T-helper 2 cell treated with Interferon-gamma antibody and Interleukin-4, amounts not matched to agents 5 μg/mL and 100 μg/mL, for 36 hours (primary cell): ENCODE data around the gene COL27A1.

Experiments
- DNase-seq: peaks from one replicate; pipeline ENCODE4 v3.0.0; 2021; ENCODE audit warnings: low spot score
- H3K27ac Mint-ChIP-seq: one replicate; pipeline ENCODE4 v1.8.0; 2021; ENCODE audit warnings: mild to moderate bottlenecking, mixed read lengths
- H3K27me3 Mint-ChIP-seq: one replicate; pipeline ENCODE4 v1.8.0; 2021; ENCODE audit warnings: low read depth, mixed read lengths
- H3K36me3 Mint-ChIP-seq: one replicate; pipeline ENCODE4 v1.8.0; 2021; ENCODE audit warnings: low read depth, mixed read lengths
- H3K4me1 Mint-ChIP-seq: one replicate; pipeline ENCODE4 v1.8.0; 2021; ENCODE audit warnings: low read depth, mixed read lengths
- H3K4me3 Mint-ChIP-seq: one replicate; pipeline ENCODE4 v1.8.0; 2022; ENCODE audit warnings: mild to moderate bottlenecking, moderate library complexity, mixed read lengths
- H3K9me3 Mint-ChIP-seq: one replicate; pipeline ENCODE4 v1.8.0; 2021; ENCODE audit warnings: mixed read lengths

COL27A1 gene

GRCh38 chr9:114202849-114203248, 47.5 kb downstream of the COL27A1 start:
- H3K9me3 Mint-ChIP-seq, result no peaks in the 10 kb centered on the region

GRCh38 chr9:114203410-114204140, 48.2 kb downstream of the COL27A1 start:
- no peaks in the 10 kb centered on the region for H3K9me3 Mint-ChIP-seq
- no peak for DNase-seq
- no peaks in the 10 kb centered on the region for H3K27me3 Mint-ChIP-seq
- no peaks in the 10 kb centered on the region for H3K4me1 Mint-ChIP-seq
- no peaks in the 10 kb centered on the region for H3K36me3 Mint-ChIP-seq
- no peak overlapping the region for H3K27ac Mint-ChIP-seq
- no peak overlapping the region for H3K4me3 Mint-ChIP-seq

More at GRCh38 chr9:114202849-114203248, 47.5 kb downstream of the COL27A1 start:
- no peak for DNase-seq
- Mint-ChIP-seq H3K27me3 (no peaks in the 10 kb centered on the region), H3K4me1 (no peaks in the 10 kb centered on the region), H3K4me3 (no peak overlapping the region), H3K36me3 (no peaks in the 10 kb centered on the region), H3K27ac (no peak overlapping the region)

GRCh38 chr9:114204265-114204664, 48.9 kb downstream of the COL27A1 start:
- no peaks in the 10 kb centered on the region for H3K27me3 Mint-ChIP-seq
- no peaks in the 10 kb centered on the region for H3K4me1 Mint-ChIP-seq
- H3K36me3 Mint-ChIP-seq, result no peaks in the 10 kb centered on the region
- H3K9me3 Mint-ChIP-seq, result no peaks in the 10 kb centered on the region
- H3K27ac Mint-ChIP-seq, result no peak overlapping the region
- DNase-seq, result no peak
- no peak overlapping the region for H3K4me3 Mint-ChIP-seq

GRCh38 chr9:114205171-114206015, 50.1 kb downstream of the COL27A1 start:
- no peak overlapping the region for H3K27ac Mint-ChIP-seq
- H3K9me3 Mint-ChIP-seq, result no peaks in the 10 kb centered on the region
- H3K4me1 Mint-ChIP-seq, result no peaks in the 10 kb centered on the region

GRCh38 chr9:114206221-114206789, 51.0 kb downstream of the COL27A1 start:
- Mint-ChIP-seq H3K27ac (no peak overlapping the region), H3K4me1 (no peaks in the 10 kb centered on the region), H3K4me3 (no peak overlapping the region), H3K36me3 (no peaks in the 10 kb centered on the region), H3K27me3 (no peaks in the 10 kb centered on the region), H3K9me3 (no peaks in the 10 kb centered on the region)
- DNase-seq, result no peak

More at GRCh38 chr9:114205171-114206015, 50.1 kb downstream of the COL27A1 start:
- Mint-ChIP-seq H3K27me3 (no peaks in the 10 kb centered on the region), H3K36me3 (no peaks in the 10 kb centered on the region), H3K4me3 (no peak overlapping the region)
- no peak for DNase-seq

- H3K4me3 Mint-ChIP-seq, result no peak overlapping the region
Measured at GRCh38 chr9:114207034-114207810, 51.9 kb downstream of the COL27A1 start.

GRCh38 chr9:114207845-114208244, 52.5 kb downstream of the COL27A1 start:
- no peaks in the 10 kb centered on the region for H3K27me3 Mint-ChIP-seq
- H3K4me1 Mint-ChIP-seq, result no peaks in the 10 kb centered on the region
- H3K4me3 Mint-ChIP-seq, result no peak overlapping the region
- H3K36me3 Mint-ChIP-seq, result no peaks in the 10 kb centered on the region
- no peak for DNase-seq
- no peak overlapping the region for H3K27ac Mint-ChIP-seq
- H3K9me3 Mint-ChIP-seq, result no peaks in the 10 kb centered on the region

More at GRCh38 chr9:114207034-114207810, 51.9 kb downstream of the COL27A1 start:
- H3K9me3 Mint-ChIP-seq, result no peaks in the 10 kb centered on the region
- H3K4me1 Mint-ChIP-seq, result no peaks in the 10 kb centered on the region
- H3K27me3 Mint-ChIP-seq, result no peaks in the 10 kb centered on the region
- no peaks in the 10 kb centered on the region for H3K36me3 Mint-ChIP-seq
- DNase-seq, result no peak
- H3K27ac Mint-ChIP-seq, result no peak overlapping the region

GRCh38 chr9:114209151-114209550, 53.8 kb downstream of the COL27A1 start:
- no peak for DNase-seq
- Mint-ChIP-seq H3K27me3 (no peaks in the 10 kb centered on the region), H3K27ac (no peak overlapping the region), H3K9me3 (no peaks in the 10 kb centered on the region), H3K4me3 (no peak overlapping the region), H3K36me3 (no peaks in the 10 kb centered on the region), H3K4me1 (no peaks in the 10 kb centered on the region)

GRCh38 chr9:114210136-114210535, 54.8 kb downstream of the COL27A1 start:
- Mint-ChIP-seq H3K36me3 (no peaks in the 10 kb centered on the region), H3K4me3 (no peak overlapping the region), H3K27me3 (no peaks in the 10 kb centered on the region)

GRCh38 chr9:114210691-114211276, 55.4 kb downstream of the COL27A1 start:
- Mint-ChIP-seq H3K9me3 (no peaks in the 10 kb centered on the region), H3K36me3 (no peaks in the 10 kb centered on the region), H3K4me1 (no peaks in the 10 kb centered on the region), H3K4me3 (no peak overlapping the region), H3K27ac (no peak overlapping the region), H3K27me3 (no peaks in the 10 kb centered on the region)
- no peak for DNase-seq

More at GRCh38 chr9:114210136-114210535, 54.8 kb downstream of the COL27A1 start:
- H3K27ac Mint-ChIP-seq, result no peak overlapping the region
- no peak for DNase-seq
- H3K4me1 Mint-ChIP-seq, result no peaks in the 10 kb centered on the region
- no peaks in the 10 kb centered on the region for H3K9me3 Mint-ChIP-seq

- Mint-ChIP-seq H3K27ac (no peak overlapping the region), H3K4me1 (no peaks in the 10 kb centered on the region), H3K27me3 (no peaks in the 10 kb centered on the region), H3K9me3 (no peaks in the 10 kb centered on the region), H3K4me3 (no peak overlapping the region), H3K36me3 (no peaks in the 10 kb centered on the region)
- DNase-seq, result no peak
Measured at GRCh38 chr9:114212826-114213225, 57.5 kb downstream of the COL27A1 start.

GRCh38 chr9:114213566-114213965, 58.2 kb downstream of the COL27A1 start:
- H3K4me3 Mint-ChIP-seq, result no peak overlapping the region
- H3K27ac Mint-ChIP-seq, result no peak overlapping the region
- H3K36me3 Mint-ChIP-seq, result no peaks in the 10 kb centered on the region
- no peaks in the 10 kb centered on the region for H3K4me1 Mint-ChIP-seq
- H3K27me3 Mint-ChIP-seq, result no peaks in the 10 kb centered on the region
- DNase-seq, result no peak
- H3K9me3 Mint-ChIP-seq, result no peaks in the 10 kb centered on the region

GRCh38 chr9:114214181-114214580, 58.8 kb downstream of the COL27A1 start:
- no peaks in the 10 kb centered on the region for H3K27me3 Mint-ChIP-seq
- no peak for DNase-seq
- H3K4me3 Mint-ChIP-seq, result no peak overlapping the region
- H3K9me3 Mint-ChIP-seq, result no peaks in the 10 kb centered on the region
- H3K27ac Mint-ChIP-seq, result no peak overlapping the region
- H3K36me3 Mint-ChIP-seq, result no peaks in the 10 kb centered on the region
- no peaks in the 10 kb centered on the region for H3K4me1 Mint-ChIP-seq
